Neural cell (in vitro differentiated cells): ENCODE measurements around the gene C6orf141.

ENCODE experiments used
- CTCF ChIP-seq: fragments of 450-650 bp; IDR thresholded peaks from 2 replicates; pipeline ENCODE4 v1.5.1; 2014; ENCODE audit warnings: antibody characterized with exemption, mild to moderate bottlenecking, moderate library complexity; ENCODE audit not compliant: poor library complexity, severe bottlenecking
- EP300 ChIP-seq: fragments of 450-650 bp; conservative IDR thresholded peaks from 2 replicates; pipeline ENCODE4 v1.6.1; 2014; ENCODE audit warnings: antibody characterized with exemption, mild to moderate bottlenecking, moderate library complexity; ENCODE audit not compliant: poor library complexity, severe bottlenecking
- POLR2AphosphoS5 ChIP-seq: IDR thresholded peaks from 2 replicates; pipeline ENCODE4 v1.6.1; 2012
- REST ChIP-seq: IDR thresholded peaks from 2 replicates; pipeline ENCODE4 v1.6.1; 2012; ENCODE audit warnings: borderline replicate concordance
- TAF1 ChIP-seq: IDR thresholded peaks from 2 replicates; pipeline ENCODE4 v1.6.1; 2012; ENCODE audit warnings: low read depth

GRCh38 chr6:49582529-49582928 lies 32.1 kb downstream of the C6orf141 start:
- TF ChIP-seq CTCF (no peak), TAF1 (no peak), EP300 (no peak), REST (no peak), POLR2AphosphoS5 (no peak)
